Neuron (in vitro differentiated cells): ENCODE results near the gene ACO1.

ENCODE experiments used
- H2AFZ ChIP-seq: one replicate; pipeline ENCODE4 v1.6.1; 2013; ENCODE audit warnings: low read depth, mild to moderate bottlenecking, inconsistent platforms, low read length, moderate library complexity
- H3K27me3 ChIP-seq: one replicate; pipeline ENCODE4 v1.6.1; 2013; ENCODE audit warnings: low read length; ENCODE audit not compliant: insufficient read depth
- H3K36me3 ChIP-seq: one replicate; pipeline ENCODE4 v1.6.1; 2013; ENCODE audit warnings: low read length; ENCODE audit not compliant: insufficient read depth
- H3K4me1 ChIP-seq: one replicate; pipeline ENCODE4 v1.6.1; 2013; ENCODE audit warnings: low read length; ENCODE audit not compliant: insufficient read depth
- H3K4me3 ChIP-seq: 2 replicates; pipeline ENCODE4 v1.5.1; 2013; ENCODE audit warnings: mild to moderate bottlenecking, low read length, moderate library complexity
- H3K9me3 ChIP-seq: one replicate; pipeline ENCODE4 v1.6.1; 2013; ENCODE audit warnings: low read length

The ACO1 gene

GRCh38 chr9:32411753-32412152, 27.3 kb downstream of the ACO1 start:
- Histone ChIP-seq H3K4me1 (no peaks in the 10 kb centered on the region), H3K9me3 (no peaks in the 10 kb centered on the region), H3K4me3 (no peak overlapping the region), H3K36me3 (peaks cover 42% of the 10 kb centered on the region), H2AFZ (no peak overlapping the region), H3K27me3 (no peaks in the 10 kb centered on the region)

- H2AFZ ChIP-seq = no peak overlapping the region
- peaks cover 35% of the 10 kb centered on the region for H3K36me3 ChIP-seq
- no peaks in the 10 kb centered on the region for H3K27me3 ChIP-seq
- no peak overlapping the region for H3K4me3 ChIP-seq
- H3K4me1 ChIP-seq = no peaks in the 10 kb centered on the region
- no peaks in the 10 kb centered on the region for H3K9me3 ChIP-seq
These were observed 28.0 kb downstream of the ACO1 start for GRCh38 chr9:32412440-32412839.

- peaks cover 26% of the 10 kb centered on the region for H3K36me3 ChIP-seq
These were observed 29.0 kb downstream of the ACO1 start for GRCh38 chr9:32413424-32413823.

GRCh38 chr9:32414856-32415255, 30.4 kb downstream of the ACO1 start:
- Histone ChIP-seq H3K4me1 (no peaks in the 10 kb centered on the region), H3K9me3 (no peaks in the 10 kb centered on the region), H3K36me3 (peaks cover 23% of the 10 kb centered on the region), H3K27me3 (no peaks in the 10 kb centered on the region), H3K4me3 (no peak overlapping the region), H2AFZ (no peak overlapping the region)

More at GRCh38 chr9:32413424-32413823, 29.0 kb downstream of the ACO1 start:
- no peaks in the 10 kb centered on the region for H3K27me3 ChIP-seq
- H3K4me1 ChIP-seq = no peaks in the 10 kb centered on the region
- no peak overlapping the region for H3K4me3 ChIP-seq
- no peaks in the 10 kb centered on the region for H3K9me3 ChIP-seq
- H2AFZ ChIP-seq = no peak overlapping the region

- H3K4me3 ChIP-seq = no peak overlapping the region
- H3K36me3 ChIP-seq = peaks cover 28% of the 10 kb centered on the region
- H2AFZ ChIP-seq = no peak overlapping the region
These were observed 35.5 kb downstream of the ACO1 start for GRCh38 chr9:32419921-32420320.

GRCh38 chr9:32422237-32422806, 37.9 kb downstream of the ACO1 start:
- H3K36me3 ChIP-seq = peaks cover 44% of the 10 kb centered on the region
- no peaks in the 10 kb centered on the region for H3K4me1 ChIP-seq
- no peak overlapping the region for H2AFZ ChIP-seq
- H3K27me3 ChIP-seq = no peaks in the 10 kb centered on the region
- H3K9me3 ChIP-seq = no peaks in the 10 kb centered on the region
- no peak overlapping the region for H3K4me3 ChIP-seq

More at GRCh38 chr9:32419921-32420320, 35.5 kb downstream of the ACO1 start:
- Histone ChIP-seq H3K9me3 (no peaks in the 10 kb centered on the region), H3K27me3 (no peaks in the 10 kb centered on the region), H3K4me1 (no peaks in the 10 kb centered on the region)

- H2AFZ ChIP-seq = no peak overlapping the region
- H3K4me1 ChIP-seq = no peaks in the 10 kb centered on the region
- H3K9me3 ChIP-seq = no peaks in the 10 kb centered on the region
- H3K36me3 ChIP-seq = peaks cover 45% of the 10 kb centered on the region
- no peaks in the 10 kb centered on the region for H3K27me3 ChIP-seq
- no peak overlapping the region for H3K4me3 ChIP-seq
These were observed 38.9 kb downstream of the ACO1 start for GRCh38 chr9:32423371-32423770.

- no peak overlapping the region for H3K4me3 ChIP-seq
- no peaks in the 10 kb centered on the region for H3K4me1 ChIP-seq
- no peaks in the 10 kb centered on the region for H3K27me3 ChIP-seq
- H3K9me3 ChIP-seq = no peaks in the 10 kb centered on the region
- H3K36me3 ChIP-seq = peaks cover 43% of the 10 kb centered on the region
- no peak overlapping the region for H2AFZ ChIP-seq
These were observed 40.2 kb downstream of the ACO1 start for GRCh38 chr9:32424616-32425015.

GRCh38 chr9:32426278-32426939, 42.0 kb downstream of the ACO1 start:
- Histone ChIP-seq H3K4me1 (no peaks in the 10 kb centered on the region), H3K27me3 (no peaks in the 10 kb centered on the region), H2AFZ (no peak overlapping the region), H3K36me3 (peaks cover 43% of the 10 kb centered on the region), H3K9me3 (no peaks in the 10 kb centered on the region), H3K4me3 (no peak overlapping the region)

- H3K27me3 ChIP-seq = no peaks in the 10 kb centered on the region
- H3K4me3 ChIP-seq = no peak overlapping the region
- no peaks in the 10 kb centered on the region for H3K4me1 ChIP-seq
- no peak overlapping the region for H2AFZ ChIP-seq
- no peaks in the 10 kb centered on the region for H3K9me3 ChIP-seq
- peaks cover 44% of the 10 kb centered on the region for H3K36me3 ChIP-seq
These were observed 42.8 kb downstream of the ACO1 start for GRCh38 chr9:32427111-32427873.

- no peaks in the 10 kb centered on the region for H3K27me3 ChIP-seq
- H3K4me1 ChIP-seq = no peaks in the 10 kb centered on the region
- H3K36me3 ChIP-seq = peaks cover 55% of the 10 kb centered on the region
- H2AFZ ChIP-seq = no peak overlapping the region
- no peaks in the 10 kb centered on the region for H3K9me3 ChIP-seq
- no peak overlapping the region for H3K4me3 ChIP-seq
These were observed 46.3 kb downstream of the ACO1 start for GRCh38 chr9:32430720-32431119.

GRCh38 chr9:32431196-32431595, 46.8 kb downstream of the ACO1 start:
- Histone ChIP-seq H2AFZ (no peak overlapping the region), H3K27me3 (no peaks in the 10 kb centered on the region), H3K36me3 (peaks cover 54% of the 10 kb centered on the region), H3K4me1 (no peaks in the 10 kb centered on the region), H3K4me3 (no peak overlapping the region), H3K9me3 (no peaks in the 10 kb centered on the region)

- no peaks in the 10 kb centered on the region for H3K27me3 ChIP-seq
- peaks cover 58% of the 10 kb centered on the region for H3K36me3 ChIP-seq
- H3K4me1 ChIP-seq = no peaks in the 10 kb centered on the region
- H3K9me3 ChIP-seq = no peaks in the 10 kb centered on the region
- no peak overlapping the region for H2AFZ ChIP-seq
- H3K4me3 ChIP-seq = no peak overlapping the region
These were observed 47.6 kb downstream of the ACO1 start for GRCh38 chr9:32431940-32432555.
